ENCODE measurements around the gene GPHB5.
"Not testable (repeated sequence)": the region's sequence is repeated elsewhere in the genome, so short reads cannot be mapped to it uniquely, and the experiment has no call there.

The GPHB5 gene

DNA sequence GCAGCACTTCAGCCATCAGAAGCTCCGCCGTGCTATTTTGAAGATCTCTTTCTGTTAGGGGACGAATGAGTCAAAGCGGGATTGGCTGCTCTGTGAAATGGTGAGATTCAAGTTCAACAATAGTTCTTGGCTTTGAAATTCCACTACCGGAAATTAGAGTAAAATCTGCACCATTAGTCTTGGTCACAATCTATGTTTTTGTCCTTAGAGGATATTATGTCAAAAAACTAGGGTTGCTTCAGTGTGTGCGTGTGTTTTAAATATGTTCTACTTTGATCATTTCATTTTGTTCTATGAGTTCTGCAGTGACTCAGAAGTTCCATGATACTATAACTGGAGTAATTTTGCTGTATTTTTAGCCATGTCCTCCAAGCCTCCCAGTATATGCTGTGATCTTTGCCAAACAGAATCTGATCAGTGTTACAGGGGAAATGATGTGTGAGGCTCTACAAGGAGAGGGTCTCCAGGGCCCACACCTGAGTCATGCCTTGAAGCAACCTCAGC lies 22.6 kb downstream of the GPHB5 start:
- DNase-seq (ENCODE audit: insufficient read length, low spot score), result no peak
- FAIRE-seq, result peak; percentile 93

DNA sequence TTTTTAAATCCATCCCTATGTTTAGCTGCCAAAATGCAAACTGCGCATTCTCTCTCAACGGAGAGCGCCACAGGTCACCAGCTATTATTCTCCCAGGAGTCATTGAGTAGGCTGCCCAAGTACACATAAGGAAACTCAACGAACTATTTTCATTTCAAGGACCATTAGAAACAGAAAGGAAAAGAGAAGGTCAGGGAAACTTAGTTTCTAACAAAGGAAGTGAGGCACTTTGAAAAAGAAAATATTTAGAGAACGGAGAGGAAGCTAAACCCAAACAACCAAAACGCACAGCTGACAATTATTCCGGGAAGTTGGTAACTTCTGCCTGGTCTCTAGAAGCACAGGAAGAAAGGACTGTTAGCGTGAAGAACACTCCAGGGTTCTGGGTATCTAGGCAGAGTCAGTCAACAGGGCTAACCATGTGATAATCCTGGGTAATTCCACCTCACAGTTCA lies 23.5 kb downstream of the GPHB5 start:
- FAIRE-seq (peak; percentile 92), DNase-seq (ENCODE audit: insufficient read length, low spot score) (no peak)

DNA sequence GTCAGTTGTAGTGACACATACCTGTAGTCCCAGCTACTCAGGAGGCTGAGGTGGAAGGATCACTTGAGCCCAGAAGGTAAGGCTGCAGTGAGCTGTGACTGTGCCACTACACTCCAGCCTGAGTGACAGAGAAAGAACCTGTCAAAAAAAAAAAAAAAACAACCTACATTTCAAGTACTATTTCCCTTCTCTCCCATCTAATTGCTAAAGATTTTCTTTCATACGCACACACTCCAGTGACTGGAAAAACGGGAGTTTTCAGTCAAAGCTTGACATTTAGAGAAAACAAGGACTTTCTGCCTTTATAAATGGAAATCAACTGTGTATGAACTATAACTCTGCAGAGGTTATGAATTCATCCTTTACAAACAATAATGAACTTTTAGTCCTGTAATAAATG lies 25.9 kb downstream of the GPHB5 start:
- FAIRE-seq (no peak), DNase-seq (ENCODE audit: insufficient read length, low spot score) (no peak)

DNA sequence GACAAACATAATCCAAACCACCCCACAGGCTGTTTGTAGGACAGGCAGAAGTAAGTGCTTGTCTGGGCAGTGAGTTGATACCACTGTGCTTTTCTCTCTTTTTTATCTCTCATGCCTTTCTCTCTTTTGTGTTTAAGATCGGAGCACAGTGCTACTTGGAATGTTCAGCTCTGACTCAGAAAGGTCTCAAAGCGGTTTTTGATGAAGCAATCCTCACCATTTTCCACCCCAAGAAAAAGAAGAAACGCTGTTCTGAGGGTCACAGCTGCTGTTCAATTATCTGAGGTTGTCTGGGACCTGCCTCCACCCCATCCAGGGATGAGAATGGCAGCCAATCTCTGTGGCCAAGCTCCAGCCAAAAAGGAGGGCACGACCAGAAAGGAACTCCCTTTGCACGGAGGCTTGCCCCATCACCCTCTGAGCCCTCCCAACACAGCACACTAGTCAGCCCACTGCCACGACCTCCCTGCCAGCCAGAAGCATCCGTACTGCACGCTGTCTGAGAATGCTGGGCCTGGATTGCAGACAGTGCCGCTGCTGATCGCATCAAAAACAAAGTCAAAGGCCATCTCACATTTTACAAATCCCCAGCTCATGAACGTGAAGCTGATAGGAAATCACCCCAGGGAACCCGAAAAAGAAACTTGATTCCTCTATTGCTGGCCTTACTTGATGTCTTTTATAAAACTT lies 27.8 kb downstream of the GPHB5 start:
- no peak for DNase-seq (ENCODE audit: insufficient read length, low spot score)

DNA sequence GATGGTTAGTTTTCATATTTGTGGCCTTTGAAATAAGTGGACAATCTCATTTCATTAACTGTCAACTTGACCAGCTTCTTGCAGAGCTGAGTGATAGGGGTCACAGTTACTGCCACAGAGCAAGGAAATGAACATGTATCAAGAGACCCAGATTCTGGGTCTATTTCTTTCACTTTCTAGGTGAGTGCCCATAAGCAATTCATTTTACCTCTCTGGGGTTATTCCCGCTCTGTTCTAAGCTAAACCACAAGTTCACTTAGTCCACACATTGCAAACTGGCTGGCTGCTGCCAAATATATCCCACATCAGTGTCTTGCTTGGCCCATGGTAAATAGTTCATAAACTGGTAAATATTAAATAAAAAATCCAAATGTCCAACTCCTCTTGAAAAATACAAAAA lies 29.9 kb downstream of the GPHB5 start:
- no peak for DNase-seq (ENCODE audit: insufficient read length, low spot score)
- FAIRE-seq, result no peak

More for the DNA sequence above, 27.8 kb downstream of the GPHB5 start:
- FAIRE-seq, result peak; percentile 98

DNA sequence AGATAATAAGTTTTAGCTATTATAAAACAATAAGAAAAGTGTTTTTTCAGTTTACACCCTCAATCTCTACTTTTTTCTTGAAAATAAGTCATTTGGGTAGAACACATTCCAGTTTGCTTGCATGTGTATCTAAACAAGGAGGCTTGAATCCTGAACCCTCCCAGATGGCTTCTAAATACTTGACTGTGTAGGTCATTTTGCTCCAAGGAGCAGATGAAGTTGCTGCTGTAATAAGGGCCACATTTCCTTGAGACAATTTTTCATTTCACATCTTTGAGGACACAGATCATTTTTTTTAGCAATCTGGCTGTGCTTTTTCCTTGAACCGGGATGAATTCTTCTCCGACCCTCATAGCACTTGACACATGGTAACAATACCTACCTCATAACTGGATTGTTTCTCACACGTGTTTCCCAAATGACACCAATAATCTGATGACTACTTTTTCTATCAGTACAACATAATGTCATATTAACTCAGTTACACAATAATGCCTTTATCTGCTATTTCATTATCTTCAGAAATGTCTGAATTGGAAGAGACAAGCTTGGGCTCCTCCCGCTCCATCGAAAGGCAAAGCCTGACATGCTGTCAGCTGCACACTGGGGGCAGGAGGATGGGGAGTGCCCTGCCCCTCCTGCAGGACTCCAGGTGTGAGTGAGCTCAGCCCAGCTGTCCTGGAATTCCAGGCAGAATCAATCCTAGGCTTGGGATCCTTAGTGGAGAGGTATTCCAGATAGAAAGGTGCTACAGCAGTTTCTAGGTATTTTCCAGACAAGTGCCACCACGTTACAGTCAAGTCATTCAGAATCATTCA lies 30.9 kb downstream of the GPHB5 start:
- FAIRE-seq (peak; percentile 99), DNase-seq (ENCODE audit: insufficient read length, low spot score) (no peak)

DNA sequence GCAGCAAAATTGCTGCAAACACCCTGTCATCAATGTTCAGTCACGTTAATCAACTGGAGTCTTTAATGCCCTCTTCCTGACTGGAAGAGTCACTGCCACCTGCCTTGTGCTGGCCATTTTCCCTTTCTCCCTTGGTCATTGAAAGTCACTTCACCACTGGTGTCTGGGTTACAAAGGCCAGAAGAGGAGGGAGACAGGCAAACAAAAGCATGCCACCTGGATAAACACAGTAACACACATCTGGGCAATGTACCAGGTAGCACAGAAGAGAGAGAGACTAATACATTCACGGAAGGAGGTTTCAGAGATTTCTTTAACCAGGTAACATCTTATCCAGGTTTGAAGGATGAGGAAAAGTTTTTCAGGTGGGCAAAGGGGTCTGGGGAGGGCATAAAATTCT lies 32.7 kb downstream of the GPHB5 start:
- FAIRE-seq, result peak; percentile 95
- no peak for DNase-seq (ENCODE audit: insufficient read length, low spot score)

DNA sequence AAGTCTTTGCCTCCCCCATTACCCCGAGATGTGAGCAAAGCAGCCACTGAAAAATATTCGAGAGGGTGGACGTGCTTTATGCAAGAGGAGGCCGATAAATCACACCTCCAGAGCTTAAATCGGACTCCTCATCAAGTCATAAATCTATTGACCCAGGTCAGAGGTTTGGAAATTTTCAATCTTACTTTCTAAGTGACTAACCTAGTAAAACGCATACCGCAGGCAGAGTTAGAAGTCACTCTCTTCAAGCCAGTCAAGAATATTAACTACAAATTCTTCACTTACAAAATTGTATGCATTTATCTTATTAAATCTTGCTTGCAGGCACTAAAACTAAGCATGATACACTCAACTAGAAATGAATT lies 34.9 kb downstream of the GPHB5 start:
- FAIRE-seq (no peak), DNase-seq (ENCODE audit: insufficient read length, low spot score) (no peak)

DNA sequence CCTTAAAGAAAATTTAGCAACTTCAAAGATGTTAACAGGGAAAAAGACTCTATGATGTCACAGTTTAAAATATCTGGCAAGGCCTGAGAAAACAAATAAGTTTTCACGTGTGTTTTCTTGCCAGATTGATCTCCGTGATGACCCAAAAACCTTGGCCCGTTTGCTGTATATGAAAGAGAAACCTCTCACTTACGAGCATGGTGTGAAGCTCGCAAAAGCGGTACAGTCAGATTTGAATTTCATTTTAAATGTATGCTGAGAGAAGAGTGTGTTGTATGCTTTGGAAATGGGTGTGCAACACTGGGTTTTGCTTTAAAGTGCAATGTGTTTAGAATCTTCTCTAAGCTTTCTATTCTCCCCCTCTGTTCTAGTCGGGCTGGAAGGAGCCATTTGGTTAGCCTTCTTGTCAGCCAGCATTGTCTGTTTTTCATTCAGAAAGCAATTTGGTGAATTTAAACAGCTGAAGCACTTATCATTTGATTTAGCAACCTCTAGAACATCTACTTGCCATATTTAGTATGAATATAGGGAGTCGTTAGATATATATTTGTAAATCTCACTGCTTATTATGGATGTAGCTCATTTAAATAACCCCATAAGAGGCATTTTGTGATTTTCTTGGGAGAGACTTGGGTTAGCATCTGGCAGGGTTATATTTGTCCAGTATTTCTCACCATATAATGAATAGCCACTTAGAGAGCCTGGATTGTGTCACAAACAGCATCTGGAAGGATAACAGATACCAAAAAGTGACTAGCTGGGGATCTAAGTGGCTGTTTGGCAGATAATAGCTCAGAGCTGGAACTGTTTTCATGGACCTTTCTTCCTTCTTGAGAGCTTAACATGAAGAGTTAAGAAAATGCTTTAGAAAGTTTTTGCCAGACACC lies 35.5 kb downstream of the GPHB5 start:
- peak; percentile 86 for FAIRE-seq
- DNase-seq (ENCODE audit: insufficient read length, low spot score), result no peak

DNA sequence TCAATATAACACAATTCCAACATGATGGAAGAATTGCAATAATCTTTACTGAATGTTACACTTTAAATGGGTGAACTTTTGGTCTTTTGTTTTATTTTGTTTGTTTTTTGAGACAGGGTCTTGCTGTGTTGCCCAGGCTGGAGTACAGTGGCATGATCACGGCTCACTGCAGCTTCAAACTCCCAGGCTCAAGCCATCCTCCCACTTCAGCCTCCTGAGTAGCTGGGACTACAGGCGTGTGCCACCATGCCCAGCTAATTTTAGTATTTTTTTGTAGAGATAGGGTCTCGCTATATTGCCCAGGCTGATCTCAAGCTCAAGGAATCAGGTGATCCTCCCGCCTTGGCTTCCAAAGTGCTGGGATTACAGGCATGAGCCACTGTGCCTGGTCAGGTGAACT lies 38.8 kb downstream of the GPHB5 start:
- DNase-seq (ENCODE audit: insufficient read length, low spot score); FAIRE-seq: not testable (repeated sequence)

DNA sequence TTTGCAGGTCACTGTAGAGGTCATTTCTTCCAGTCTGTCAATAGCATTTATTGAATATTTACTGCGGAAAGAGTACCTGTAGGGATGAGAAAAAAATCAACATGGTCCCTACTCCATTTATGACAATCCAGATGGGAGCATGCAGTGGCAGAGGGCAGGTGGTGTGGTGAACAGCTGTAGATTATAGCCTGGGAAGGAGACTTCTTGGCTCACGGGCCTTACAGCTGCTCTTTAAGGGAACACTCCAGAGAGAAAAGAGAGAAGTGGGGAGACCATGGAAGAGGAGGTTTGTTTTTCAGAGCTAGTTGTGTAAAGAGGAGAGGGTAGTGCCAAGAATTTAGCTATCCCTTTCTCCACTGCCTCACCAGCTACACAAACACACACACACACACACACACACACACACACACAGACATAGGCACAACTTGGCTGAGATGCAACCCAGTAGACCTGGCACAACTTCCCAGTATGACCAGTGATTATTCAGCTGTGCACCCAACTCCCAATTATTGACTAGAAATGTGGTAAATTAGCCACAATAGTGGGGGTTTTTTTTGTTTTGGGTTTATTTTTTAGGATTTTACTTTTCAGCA lies 41.0 kb downstream of the GPHB5 start:
- DNase-seq (ENCODE audit: insufficient read length, low spot score) (no peak), FAIRE-seq (no peak)

DNA sequence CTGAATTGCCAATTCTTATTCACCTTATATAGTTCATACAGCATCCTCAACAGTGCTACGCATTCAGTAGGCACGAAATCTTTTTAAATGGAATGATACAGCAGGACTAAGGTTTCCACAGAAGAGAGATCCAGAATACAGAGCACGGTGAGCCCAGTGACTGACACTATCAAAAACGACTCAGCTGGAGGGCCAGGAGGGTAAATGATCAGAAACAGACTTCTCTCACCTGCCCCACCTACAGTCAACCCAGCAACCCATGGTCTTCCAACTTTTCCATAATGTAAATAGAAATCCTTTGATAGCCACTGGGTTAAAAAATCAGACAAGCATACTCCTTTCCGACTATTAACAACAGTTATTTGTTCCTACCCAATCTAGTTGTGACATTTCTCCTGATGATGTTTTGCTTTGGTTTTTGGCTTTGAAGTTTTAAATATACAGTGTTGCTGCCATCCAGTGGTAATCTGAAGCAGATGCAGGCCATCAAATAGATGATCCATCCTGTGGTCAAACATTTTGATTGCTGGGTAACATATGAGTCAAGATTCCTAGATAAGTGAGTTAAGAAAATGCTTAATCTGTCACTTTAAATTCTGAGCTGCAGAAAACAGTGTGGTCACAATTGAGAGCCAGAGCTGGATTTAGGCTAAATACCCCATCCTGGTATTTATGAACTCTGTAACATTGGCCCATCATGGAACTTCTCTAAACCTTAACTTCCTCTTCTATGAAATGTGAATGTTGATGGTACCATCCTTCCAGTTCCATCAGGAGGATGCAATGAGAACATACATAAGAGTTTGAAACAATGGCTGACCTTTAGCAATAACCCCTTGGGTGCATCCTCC lies 42.0 kb downstream of the GPHB5 start:
- peak; percentile 100 for FAIRE-seq
- DNase-seq (ENCODE audit: insufficient read length, low spot score), result peak; percentile 95

DNA sequence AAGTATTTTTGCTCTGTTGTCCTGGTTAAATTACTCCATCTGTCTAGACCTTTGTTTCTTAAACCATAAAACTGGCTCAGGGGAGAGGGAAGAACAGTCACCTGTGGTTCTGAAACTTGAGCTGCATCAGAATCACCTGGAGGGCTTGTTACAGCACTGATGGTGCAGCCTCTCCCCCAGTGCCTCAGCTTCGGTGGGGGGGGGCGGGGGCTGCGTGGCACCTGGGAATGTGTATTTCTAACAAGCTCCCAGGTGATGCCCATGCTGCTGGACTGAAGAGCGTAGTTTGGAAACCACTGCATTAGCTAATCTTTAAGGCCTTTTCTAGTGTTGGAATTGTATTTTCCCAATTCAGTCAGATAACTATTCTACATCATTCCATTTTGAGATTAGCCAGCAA lies 42.7 kb downstream of the GPHB5 start:
- no peak for DNase-seq (ENCODE audit: insufficient read length, low spot score)

DNA sequence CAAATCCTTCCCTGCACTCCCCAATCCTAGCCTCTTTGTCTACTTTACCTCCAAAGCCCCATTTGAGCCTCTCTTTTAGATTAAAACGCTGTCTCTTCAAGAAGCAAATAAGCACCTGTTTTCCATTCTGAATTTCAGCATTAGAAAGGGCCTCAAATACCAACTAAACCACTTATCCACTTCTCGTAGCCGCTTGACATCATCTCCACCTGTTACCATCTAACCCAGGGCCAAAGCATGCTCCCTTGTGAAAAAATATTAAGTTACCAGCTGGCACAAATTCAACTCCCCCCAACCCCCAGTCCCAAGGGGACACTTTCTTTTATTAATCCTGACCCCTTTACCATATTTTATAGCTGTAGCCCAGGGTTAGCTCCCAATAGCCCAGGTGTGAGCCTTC lies 43.1 kb downstream of the GPHB5 start:
- DNase-seq (ENCODE audit: insufficient read length, low spot score), result no peak
- no peak for FAIRE-seq

More for the DNA sequence above, 42.7 kb downstream of the GPHB5 start:
- no peak for FAIRE-seq

DNA sequence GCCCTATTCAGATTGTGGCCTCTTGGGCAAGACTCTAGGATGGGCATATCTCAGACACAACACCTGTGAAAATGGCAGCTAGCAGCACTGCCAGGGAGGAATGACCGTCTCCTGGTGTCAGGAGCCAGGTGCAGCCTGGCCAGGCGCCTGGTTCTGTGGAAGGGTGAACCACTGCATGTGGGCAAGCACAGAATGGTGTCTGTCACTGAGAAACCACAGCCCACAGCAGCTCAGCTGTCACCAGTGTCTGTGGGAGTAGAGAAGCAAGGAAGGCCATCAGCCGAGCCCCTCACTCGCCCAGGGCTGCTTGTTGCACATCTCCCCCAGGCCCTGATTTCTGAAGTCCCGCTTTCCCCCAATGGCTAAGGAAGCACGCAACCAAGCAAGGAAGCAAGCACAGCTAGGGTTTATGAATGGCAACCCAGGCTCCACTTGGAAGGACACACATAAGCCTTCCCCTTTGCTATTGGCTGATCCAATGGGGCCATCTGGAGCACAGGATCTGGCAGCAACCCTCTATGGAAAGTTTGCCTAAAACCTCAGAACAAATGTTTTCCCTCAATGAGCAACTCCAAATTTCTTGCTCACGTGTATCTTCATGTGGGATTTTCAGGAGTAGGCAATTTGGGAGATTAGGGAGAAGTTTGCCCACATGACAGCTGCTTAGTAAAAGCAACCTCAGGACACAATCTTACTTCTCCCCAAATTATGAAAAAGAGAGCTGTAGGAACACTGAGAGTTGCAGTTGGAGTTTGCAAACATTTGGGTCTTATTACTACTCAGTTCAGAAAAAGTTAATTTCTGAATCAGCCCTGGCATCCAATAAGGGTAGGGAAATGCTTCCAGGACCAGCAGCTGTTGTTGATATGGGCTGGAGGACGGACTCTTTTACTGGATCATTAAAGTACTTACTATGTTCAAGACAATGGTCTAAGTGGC lies 44.7 kb downstream of the GPHB5 start:
- DNase-seq (ENCODE audit: insufficient read length, low spot score), result no peak
- no peak for FAIRE-seq

DNA sequence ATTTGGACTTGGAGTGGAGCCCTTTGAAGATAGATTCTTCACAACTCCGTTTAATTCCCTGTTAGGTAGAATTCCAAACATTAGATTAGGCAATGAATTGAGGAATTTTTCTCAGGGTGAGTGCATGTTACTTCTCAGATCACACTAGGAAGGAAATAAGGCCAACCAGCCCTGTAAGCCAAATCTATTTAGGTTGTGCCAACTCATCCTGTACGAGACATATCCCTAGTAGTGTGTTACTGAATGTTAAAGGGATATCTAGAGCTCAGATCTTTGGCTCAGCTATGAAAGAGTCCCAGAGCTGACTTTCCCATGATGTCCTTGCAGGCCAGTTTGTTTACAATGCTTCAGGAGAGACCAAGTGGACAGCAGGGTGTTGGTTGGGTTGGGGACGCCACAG lies 45.6 kb downstream of the GPHB5 start:
- FAIRE-seq (no peak), DNase-seq (ENCODE audit: insufficient read length, low spot score) (no peak)

DNA sequence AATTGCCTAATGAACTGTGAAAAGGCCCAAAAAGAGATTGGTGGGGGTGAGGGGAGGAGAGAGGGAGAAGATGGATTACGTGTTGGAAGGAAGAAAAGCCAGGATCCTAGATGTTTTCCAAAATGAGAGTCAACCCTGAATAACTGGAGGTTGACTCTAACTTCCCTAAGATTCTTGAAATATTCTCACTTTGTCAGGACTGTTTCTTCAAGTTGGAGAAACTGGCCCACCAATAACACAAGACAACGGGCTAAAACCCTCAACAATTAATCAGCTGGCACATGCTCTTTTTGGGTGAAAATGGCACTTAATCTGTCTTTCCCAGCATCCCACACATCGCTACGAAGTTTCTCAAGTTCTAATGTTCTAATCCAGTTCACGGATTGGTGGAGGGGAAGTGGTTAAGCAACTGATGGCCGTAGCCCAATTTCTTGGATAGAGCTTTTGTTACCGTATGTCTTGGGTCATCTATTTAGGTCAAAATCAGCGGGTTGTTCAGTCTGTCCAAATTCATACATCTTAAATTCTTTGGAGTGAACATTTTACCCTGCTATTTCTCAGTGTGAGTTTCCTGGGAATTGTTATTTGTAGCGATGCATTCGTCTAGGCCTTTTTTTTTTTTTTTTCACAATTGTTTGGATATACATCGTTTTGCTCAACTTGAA lies 49.0 kb downstream of the GPHB5 start:
- FAIRE-seq (peak; percentile 89), DNase-seq (ENCODE audit: insufficient read length, low spot score) (no peak)

DNA sequence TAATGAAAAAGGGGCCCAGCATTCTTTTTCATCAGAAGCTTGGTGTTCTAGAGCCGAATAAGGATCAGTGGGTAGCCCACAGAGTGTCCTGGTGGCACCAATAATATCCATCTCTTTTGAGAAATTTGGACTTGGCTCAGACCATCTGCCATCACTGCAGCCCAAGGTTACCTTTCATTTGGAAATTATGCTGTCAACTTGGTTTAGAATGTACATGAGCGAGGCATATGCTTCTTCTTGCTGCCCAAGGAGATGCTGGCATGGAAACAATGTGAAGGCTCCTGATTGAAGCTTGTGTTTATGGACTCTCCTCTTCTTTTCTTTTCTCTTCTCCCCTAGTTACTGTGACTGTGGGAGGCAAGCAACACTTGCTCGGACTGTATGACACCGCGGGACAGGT lies 50.0 kb downstream of the GPHB5 start:
- FAIRE-seq (peak; percentile 96), DNase-seq (ENCODE audit: insufficient read length, low spot score) (no peak)
